ENCODE measurements around the gene PLCG1.

DNA sequence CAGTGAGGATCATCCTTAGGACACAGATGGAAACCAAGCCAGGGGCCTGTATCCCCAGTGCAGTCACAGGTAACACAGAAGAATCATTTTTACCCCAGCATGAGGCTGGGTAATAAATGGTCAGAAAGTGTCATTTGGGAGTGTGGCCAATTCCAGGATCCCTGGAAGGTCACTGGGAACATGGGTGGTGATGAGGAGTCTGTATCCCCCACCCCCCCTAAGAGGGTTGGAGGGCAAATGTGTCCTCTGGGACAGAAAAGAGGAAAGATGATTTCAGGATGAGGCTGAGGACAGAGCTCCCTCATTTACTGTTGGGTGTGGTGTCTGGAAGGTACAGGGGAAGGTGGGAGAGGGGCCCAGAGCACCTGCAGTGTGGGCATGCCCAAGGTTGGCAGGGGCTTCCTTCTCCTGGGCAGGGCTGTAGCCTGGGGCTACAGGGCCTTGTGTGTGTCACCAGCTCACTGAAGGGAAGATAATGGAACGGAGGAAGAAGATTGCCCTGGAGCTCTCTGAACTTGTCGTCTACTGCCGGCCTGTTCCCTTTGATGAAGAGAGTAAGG, 34.5 kb downstream of the PLCG1 start:
- no peak for TF ChIP-seq EZH2phosphoT487 (IDR thresholded peaks at IDR 0.05; ENCODE audit: low read depth)
- TF ChIP-seq, protein P1, sequence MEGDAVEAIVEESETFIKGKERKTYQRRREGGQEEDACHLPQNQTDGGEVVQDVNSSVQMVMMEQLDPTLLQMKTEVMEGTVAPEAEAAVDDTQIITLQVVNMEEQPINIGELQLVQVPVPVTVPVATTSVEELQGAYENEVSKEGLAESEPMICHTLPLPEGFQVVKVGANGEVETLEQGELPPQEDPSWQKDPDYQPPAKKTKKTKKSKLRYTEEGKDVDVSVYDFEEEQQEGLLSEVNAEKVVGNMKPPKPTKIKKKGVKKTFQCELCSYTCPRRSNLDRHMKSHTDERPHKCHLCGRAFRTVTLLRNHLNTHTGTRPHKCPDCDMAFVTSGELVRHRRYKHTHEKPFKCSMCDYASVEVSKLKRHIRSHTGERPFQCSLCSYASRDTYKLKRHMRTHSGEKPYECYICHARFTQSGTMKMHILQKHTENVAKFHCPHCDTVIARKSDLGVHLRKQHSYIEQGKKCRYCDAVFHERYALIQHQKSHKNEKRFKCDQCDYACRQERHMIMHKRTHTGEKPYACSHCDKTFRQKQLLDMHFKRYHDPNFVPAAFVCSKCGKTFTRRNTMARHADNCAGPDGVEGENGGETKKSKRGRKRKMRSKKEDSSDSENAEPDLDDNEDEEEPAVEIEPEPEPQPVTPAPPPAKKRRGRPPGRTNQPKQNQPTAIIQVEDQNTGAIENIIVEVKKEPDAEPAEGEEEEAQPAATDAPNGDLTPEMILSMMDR (IDR thresholded peaks at IDR 0.05; ENCODE audit: low read depth, low read length) = no peak
